ENCODE measurements around the gene PLEKHG3.

DNA sequence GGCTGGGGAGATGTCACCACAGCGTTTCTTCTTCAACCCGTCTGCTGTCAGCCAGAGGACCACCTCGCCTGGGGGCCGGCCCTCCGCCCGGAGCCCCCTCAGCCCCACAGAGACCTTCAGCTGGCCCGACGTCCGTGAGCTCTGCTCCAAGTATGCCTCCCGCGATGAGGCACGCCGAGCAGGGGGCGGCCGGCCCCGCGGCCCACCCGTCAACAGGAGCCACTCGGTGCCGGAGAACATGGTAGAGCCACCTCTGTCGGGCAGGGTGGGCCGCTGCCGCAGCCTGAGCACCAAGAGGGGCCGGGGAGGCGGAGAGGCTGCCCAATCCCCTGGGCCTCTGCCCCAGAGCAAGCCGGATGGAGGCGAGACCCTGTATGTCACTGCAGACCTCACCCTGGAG is 38.8 kb downstream of the PLEKHG3 start:
- TF ChIP-seq, protein P1, sequence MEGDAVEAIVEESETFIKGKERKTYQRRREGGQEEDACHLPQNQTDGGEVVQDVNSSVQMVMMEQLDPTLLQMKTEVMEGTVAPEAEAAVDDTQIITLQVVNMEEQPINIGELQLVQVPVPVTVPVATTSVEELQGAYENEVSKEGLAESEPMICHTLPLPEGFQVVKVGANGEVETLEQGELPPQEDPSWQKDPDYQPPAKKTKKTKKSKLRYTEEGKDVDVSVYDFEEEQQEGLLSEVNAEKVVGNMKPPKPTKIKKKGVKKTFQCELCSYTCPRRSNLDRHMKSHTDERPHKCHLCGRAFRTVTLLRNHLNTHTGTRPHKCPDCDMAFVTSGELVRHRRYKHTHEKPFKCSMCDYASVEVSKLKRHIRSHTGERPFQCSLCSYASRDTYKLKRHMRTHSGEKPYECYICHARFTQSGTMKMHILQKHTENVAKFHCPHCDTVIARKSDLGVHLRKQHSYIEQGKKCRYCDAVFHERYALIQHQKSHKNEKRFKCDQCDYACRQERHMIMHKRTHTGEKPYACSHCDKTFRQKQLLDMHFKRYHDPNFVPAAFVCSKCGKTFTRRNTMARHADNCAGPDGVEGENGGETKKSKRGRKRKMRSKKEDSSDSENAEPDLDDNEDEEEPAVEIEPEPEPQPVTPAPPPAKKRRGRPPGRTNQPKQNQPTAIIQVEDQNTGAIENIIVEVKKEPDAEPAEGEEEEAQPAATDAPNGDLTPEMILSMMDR (IDR thresholded peaks at IDR 0.05): no peak
- no peak for TF ChIP-seq GABPB1 (CRISPR knock-in tag; IDR thresholded peaks at IDR 0.05)
- no peak for TF ChIP-seq HMGXB4 (CRISPR knock-in tag; IDR thresholded peaks at IDR 0.05)
- TF ChIP-seq ATF1 (CRISPR knock-in tag; IDR thresholded peaks at IDR 0.05): no peak

Data from WTC11 (cell line).